ENCODE measurements around the gene KIRREL1.

The KIRREL1 gene

GRCh38 chr1:157978586-157979403 lies 14.7 kb upstream of the KIRREL1 start:
- H3K27ac ChIP-seq (ENCODE audit: poor library complexity, severe bottlenecking), result no peak overlapping the region
- no peaks in the 10 kb centered on the region for H3K27me3 ChIP-seq (ENCODE audit: insufficient read depth, poor library complexity, severe bottlenecking)
- ATAC-seq (ENCODE audit: low read depth) (no peak; the same call in 2 of the 3 replicates), DNase-seq (ENCODE audit: low spot score) (no peak)
- no peak overlapping the region for H3K4me3 ChIP-seq (ENCODE audit: severe bottlenecking)
- no peaks in the 10 kb centered on the region for H3K36me3 ChIP-seq (ENCODE audit: low read depth)
- H3K9me3 ChIP-seq (ENCODE audit: severe bottlenecking), result no peaks in the 10 kb centered on the region
- no peaks in the 10 kb centered on the region for H3K4me1 ChIP-seq (ENCODE audit: insufficient read depth, poor library complexity, severe bottlenecking)
- no peak for TF ChIP-seq CTCF (IDR thresholded peaks at IDR 0.05; ENCODE audit: poor library complexity, severe bottlenecking)

- no peak for TF ChIP-seq CTCF (IDR thresholded peaks at IDR 0.05; ENCODE audit: poor library complexity, severe bottlenecking)
- Histone ChIP-seq H3K27me3 (ENCODE audit: insufficient read depth, poor library complexity, severe bottlenecking) (no peaks in the 10 kb centered on the region), H3K36me3 (ENCODE audit: low read depth) (no peaks in the 10 kb centered on the region), H3K27ac (ENCODE audit: poor library complexity, severe bottlenecking) (no peak overlapping the region), H3K4me3 (ENCODE audit: severe bottlenecking) (no peak overlapping the region), H3K4me1 (ENCODE audit: insufficient read depth, poor library complexity, severe bottlenecking) (no peaks in the 10 kb centered on the region), H3K9me3 (ENCODE audit: severe bottlenecking) (no peaks in the 10 kb centered on the region)
- no peak for ATAC-seq (ENCODE audit: low read depth)
- no peak for DNase-seq (ENCODE audit: low spot score)
Measured at GRCh38 chr1:157982136-157982535, 11.3 kb upstream of the KIRREL1 start.

- DNase-seq (ENCODE audit: low spot score), result no peak
- no peaks in the 10 kb centered on the region for H3K27me3 ChIP-seq (ENCODE audit: insufficient read depth, poor library complexity, severe bottlenecking)
Measured at GRCh38 chr1:157983787-157984186, 9.7 kb upstream of the KIRREL1 start.

GRCh38 chr1:157984469-157984868 lies 9.0 kb upstream of the KIRREL1 start:
- Histone ChIP-seq H3K27me3 (ENCODE audit: insufficient read depth, poor library complexity, severe bottlenecking) (no peaks in the 10 kb centered on the region), H3K27ac (ENCODE audit: poor library complexity, severe bottlenecking) (no peak overlapping the region), H3K4me3 (ENCODE audit: severe bottlenecking) (no peak overlapping the region), H3K36me3 (ENCODE audit: low read depth) (no peaks in the 10 kb centered on the region), H3K4me1 (ENCODE audit: insufficient read depth, poor library complexity, severe bottlenecking) (no peaks in the 10 kb centered on the region), H3K9me3 (ENCODE audit: severe bottlenecking) (no peaks in the 10 kb centered on the region)
- TF ChIP-seq CTCF (IDR thresholded peaks at IDR 0.05; ENCODE audit: poor library complexity, severe bottlenecking), result no peak
- ATAC-seq (ENCODE audit: low read depth) (no peak), DNase-seq (ENCODE audit: low spot score) (no peak)

More at GRCh38 chr1:157983787-157984186, 9.7 kb upstream of the KIRREL1 start:
- Histone ChIP-seq H3K36me3 (ENCODE audit: low read depth) (no peaks in the 10 kb centered on the region), H3K27ac (ENCODE audit: poor library complexity, severe bottlenecking) (no peak overlapping the region), H3K9me3 (ENCODE audit: severe bottlenecking) (no peaks in the 10 kb centered on the region), H3K4me1 (ENCODE audit: insufficient read depth, poor library complexity, severe bottlenecking) (no peaks in the 10 kb centered on the region), H3K4me3 (ENCODE audit: severe bottlenecking) (no peak overlapping the region)
- TF ChIP-seq CTCF (IDR thresholded peaks at IDR 0.05; ENCODE audit: poor library complexity, severe bottlenecking), result no peak
- no peak for ATAC-seq (ENCODE audit: low read depth)

GRCh38 chr1:157985473-157985872 lies 8.0 kb upstream of the KIRREL1 start:
- no peaks in the 10 kb centered on the region for H3K9me3 ChIP-seq (ENCODE audit: severe bottlenecking)
- H3K27me3 ChIP-seq (ENCODE audit: insufficient read depth, poor library complexity, severe bottlenecking), result no peaks in the 10 kb centered on the region
- TF ChIP-seq CTCF (IDR thresholded peaks at IDR 0.05; ENCODE audit: poor library complexity, severe bottlenecking), result no peak
- DNase-seq (ENCODE audit: low spot score), result no peak
- H3K27ac ChIP-seq (ENCODE audit: poor library complexity, severe bottlenecking), result no peak overlapping the region
- H3K36me3 ChIP-seq (ENCODE audit: low read depth), result no peaks in the 10 kb centered on the region
- H3K4me1 ChIP-seq (ENCODE audit: insufficient read depth, poor library complexity, severe bottlenecking), result no peaks in the 10 kb centered on the region
- no peak overlapping the region for H3K4me3 ChIP-seq (ENCODE audit: severe bottlenecking)
- ATAC-seq (ENCODE audit: low read depth), result no peak

Data from RWPE2 (cell line).